K562 (cell line): ENCODE measurements around the gene IL17D. TPM values are rescaled to one million over a fixed set of nuclear protein-coding genes. Genes with fewer than 3 reads are reported as not detected.

Source experiments
- CHD4 ChIP-seq: fragments of 200-600 bp; sonication (generic); IDR thresholded peaks from 3 replicates; pipeline ENCODE4 v1.6.1; 2012; ENCODE audit warnings: low read depth, mild to moderate bottlenecking, mixed read lengths, low read length, inconsistent platforms; ENCODE audit not compliant: insufficient read depth, insufficient replicate concordance, poor library complexity, severe bottlenecking
- DNMT1 ChIP-seq: fragments of 450-650 bp; IDR thresholded peaks from 2 replicates; pipeline ENCODE4 v1.6.1; 2016; ENCODE audit warnings: antibody characterized with exemption, mild to moderate bottlenecking
- L3MBTL2 ChIP-seq: fragments of 450-650 bp; IDR thresholded peaks from 2 replicates; pipeline ENCODE4 v1.6.1; 2016; ENCODE audit warnings: mild to moderate bottlenecking, moderate library complexity
- MAFG ChIP-seq: fragments of 450-650 bp; conservative IDR thresholded peaks from 2 replicates; pipeline ENCODE4 v1.6.1; 2016; ENCODE audit warnings: missing genetic modification characterization, missing compliant biosample characterization
- PHF20 ChIP-seq: fragments of 450-650 bp; IDR thresholded peaks from 2 replicates; pipeline ENCODE4 v1.6.1; 2018; ENCODE audit not compliant: partially characterized antibody
- POLR2AphosphoS2 ChIP-seq: IDR thresholded peaks from 2 replicates; pipeline ENCODE4 v1.6.1; 2012; ENCODE audit warnings: low read length, improper control_type of control experiment
- ZNF175 ChIP-seq: fragments of 200-800 bp; sonication (Bioruptor generic); IDR thresholded peaks from 2 replicates; pipeline ENCODE4 v1.6.1; 2016; ENCODE audit warnings: low read depth, mild to moderate bottlenecking, missing genetic modification characterization, missing compliant biosample characterization
- ZNF282 ChIP-seq: sonication (generic); formaldehyde crosslinking; IDR thresholded peaks from 2 replicates; pipeline ENCODE4 v1.8.1; 2023; ENCODE audit warnings: missing genetic modification reagents
- ZNF583 ChIP-seq: fragments of 250-450 bp; sonication (Bioruptor Pico); IDR thresholded peaks from 2 replicates; pipeline ENCODE4 v1.4.0; 2020
- polyA plus RNA-seq, 8 experiments: library from polyadenylated mRNA; depleted of rRNA in 4 of 8; stranded (reverse) in 5 of 8; unstranded in 3 of 8; fragments of >200 nt; fragmentation: Nextera tagmentation in 2 of 8; fragmentation: Illumina TruSeq in 1 of 8; extraction: Ambion mirVana in 2 of 8; extraction: Trizol in 1 of 8; gene quantifications; 2 replicates each; pipeline versions ENCODE4 v1.2.1 to v1.2.3, GENCODE V29; 2011 to 2014; ENCODE audit warnings: inconsistent platforms in 1 of 8, missing spikeins in 1 of 8
- total RNA-seq, 7 experiments: library from RNA; depleted of rRNA in 6 of 7; stranded (reverse); fragments of >200 nt in 6 of 7; fragmentation: Illumina TruSeq in 2 of 7; extraction: Trizol in 2 of 7; gene quantifications; 2 replicates each; pipeline versions ENCODE4 v1.2.1 to v1.2.3, GENCODE V29; 2011 to 2021; ENCODE audit warnings: low replicate concordance in 1 of 7
- TF ChIP-seq, protein P1 (sequence below): fragments of 450-650 bp; IDR thresholded peaks from 2 replicates; pipeline ENCODE4 v1.6.1; 2016; ENCODE audit warnings: mild to moderate bottlenecking
- TF ChIP-seq, protein P2 (sequence below): fragments of 450-650 bp; IDR thresholded peaks from 2 replicates; pipeline ENCODE4 v1.6.1; 2016; ENCODE audit warnings: borderline replicate concordance
- TF ChIP-seq, protein P3 (sequence below): IDR thresholded peaks from 2 replicates; pipeline ENCODE4 v1.6.1; 2011; ENCODE audit not compliant: insufficient read length; ENCODE audit errors: extremely low read depth
- TF ChIP-seq, protein P4 (sequence below), 2 experiments: fragments of 450-650 bp in 1 of 2; sonication (generic) in 1 of 2; formaldehyde crosslinking in 1 of 2; IDR thresholded peaks; 2 replicates each; pipeline versions ENCODE4 v1.7.1 to v1.9.0; 2016 to 2022; ENCODE audit warnings: inconsistent platforms in 1 of 2, mild to moderate bottlenecking in 1 of 2, missing genetic modification reagents in 1 of 2

The IL17D gene
- total and polyA plus RNA-seq, 9 of the 15 experiments (the other 6 are each of a cell fraction or from before 2014, with no cell fraction given), result 0.04 to 0.55 (median 0.13) TPM; not detected in 4

- TF ChIP-seq, protein P1, sequence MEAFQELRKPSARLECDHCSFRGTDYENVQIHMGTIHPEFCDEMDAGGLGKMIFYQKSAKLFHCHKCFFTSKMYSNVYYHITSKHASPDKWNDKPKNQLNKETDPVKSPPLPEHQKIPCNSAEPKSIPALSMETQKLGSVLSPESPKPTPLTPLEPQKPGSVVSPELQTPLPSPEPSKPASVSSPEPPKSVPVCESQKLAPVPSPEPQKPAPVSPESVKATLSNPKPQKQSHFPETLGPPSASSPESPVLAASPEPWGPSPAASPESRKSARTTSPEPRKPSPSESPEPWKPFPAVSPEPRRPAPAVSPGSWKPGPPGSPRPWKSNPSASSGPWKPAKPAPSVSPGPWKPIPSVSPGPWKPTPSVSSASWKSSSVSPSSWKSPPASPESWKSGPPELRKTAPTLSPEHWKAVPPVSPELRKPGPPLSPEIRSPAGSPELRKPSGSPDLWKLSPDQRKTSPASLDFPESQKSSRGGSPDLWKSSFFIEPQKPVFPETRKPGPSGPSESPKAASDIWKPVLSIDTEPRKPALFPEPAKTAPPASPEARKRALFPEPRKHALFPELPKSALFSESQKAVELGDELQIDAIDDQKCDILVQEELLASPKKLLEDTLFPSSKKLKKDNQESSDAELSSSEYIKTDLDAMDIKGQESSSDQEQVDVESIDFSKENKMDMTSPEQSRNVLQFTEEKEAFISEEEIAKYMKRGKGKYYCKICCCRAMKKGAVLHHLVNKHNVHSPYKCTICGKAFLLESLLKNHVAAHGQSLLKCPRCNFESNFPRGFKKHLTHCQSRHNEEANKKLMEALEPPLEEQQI, result no peak
- peak; percentile 13; the same call in 1 of the 2 replicates for TF ChIP-seq L3MBTL2
- TF ChIP-seq, protein P2, sequence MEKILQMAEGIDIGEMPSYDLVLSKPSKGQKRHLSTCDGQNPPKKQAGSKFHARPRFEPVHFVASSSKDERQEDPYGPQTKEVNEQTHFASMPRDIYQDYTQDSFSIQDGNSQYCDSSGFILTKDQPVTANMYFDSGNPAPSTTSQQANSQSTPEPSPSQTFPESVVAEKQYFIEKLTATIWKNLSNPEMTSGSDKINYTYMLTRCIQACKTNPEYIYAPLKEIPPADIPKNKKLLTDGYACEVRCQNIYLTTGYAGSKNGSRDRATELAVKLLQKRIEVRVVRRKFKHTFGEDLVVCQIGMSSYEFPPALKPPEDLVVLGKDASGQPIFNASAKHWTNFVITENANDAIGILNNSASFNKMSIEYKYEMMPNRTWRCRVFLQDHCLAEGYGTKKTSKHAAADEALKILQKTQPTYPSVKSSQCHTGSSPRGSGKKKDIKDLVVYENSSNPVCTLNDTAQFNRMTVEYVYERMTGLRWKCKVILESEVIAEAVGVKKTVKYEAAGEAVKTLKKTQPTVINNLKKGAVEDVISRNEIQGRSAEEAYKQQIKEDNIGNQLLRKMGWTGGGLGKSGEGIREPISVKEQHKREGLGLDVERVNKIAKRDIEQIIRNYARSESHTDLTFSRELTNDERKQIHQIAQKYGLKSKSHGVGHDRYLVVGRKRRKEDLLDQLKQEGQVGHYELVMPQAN, result no peak
- no peak for TF ChIP-seq MAFG (tag)
- TF ChIP-seq DNMT1, result no peak
- no peak for TF ChIP-seq ZNF282 (CRISPR knock-in tag)
- no peak for TF ChIP-seq ZNF583 (CRISPR knock-in tag)
- no peak for TF ChIP-seq POLR2AphosphoS2
- TF ChIP-seq, protein P3, sequence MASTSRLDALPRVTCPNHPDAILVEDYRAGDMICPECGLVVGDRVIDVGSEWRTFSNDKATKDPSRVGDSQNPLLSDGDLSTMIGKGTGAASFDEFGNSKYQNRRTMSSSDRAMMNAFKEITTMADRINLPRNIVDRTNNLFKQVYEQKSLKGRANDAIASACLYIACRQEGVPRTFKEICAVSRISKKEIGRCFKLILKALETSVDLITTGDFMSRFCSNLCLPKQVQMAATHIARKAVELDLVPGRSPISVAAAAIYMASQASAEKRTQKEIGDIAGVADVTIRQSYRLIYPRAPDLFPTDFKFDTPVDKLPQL, result no peak
- TF ChIP-seq CHD4, result no peak
- TF ChIP-seq ZNF175 (CRISPR knock-in tag), result no peak
- TF ChIP-seq, protein P4, sequence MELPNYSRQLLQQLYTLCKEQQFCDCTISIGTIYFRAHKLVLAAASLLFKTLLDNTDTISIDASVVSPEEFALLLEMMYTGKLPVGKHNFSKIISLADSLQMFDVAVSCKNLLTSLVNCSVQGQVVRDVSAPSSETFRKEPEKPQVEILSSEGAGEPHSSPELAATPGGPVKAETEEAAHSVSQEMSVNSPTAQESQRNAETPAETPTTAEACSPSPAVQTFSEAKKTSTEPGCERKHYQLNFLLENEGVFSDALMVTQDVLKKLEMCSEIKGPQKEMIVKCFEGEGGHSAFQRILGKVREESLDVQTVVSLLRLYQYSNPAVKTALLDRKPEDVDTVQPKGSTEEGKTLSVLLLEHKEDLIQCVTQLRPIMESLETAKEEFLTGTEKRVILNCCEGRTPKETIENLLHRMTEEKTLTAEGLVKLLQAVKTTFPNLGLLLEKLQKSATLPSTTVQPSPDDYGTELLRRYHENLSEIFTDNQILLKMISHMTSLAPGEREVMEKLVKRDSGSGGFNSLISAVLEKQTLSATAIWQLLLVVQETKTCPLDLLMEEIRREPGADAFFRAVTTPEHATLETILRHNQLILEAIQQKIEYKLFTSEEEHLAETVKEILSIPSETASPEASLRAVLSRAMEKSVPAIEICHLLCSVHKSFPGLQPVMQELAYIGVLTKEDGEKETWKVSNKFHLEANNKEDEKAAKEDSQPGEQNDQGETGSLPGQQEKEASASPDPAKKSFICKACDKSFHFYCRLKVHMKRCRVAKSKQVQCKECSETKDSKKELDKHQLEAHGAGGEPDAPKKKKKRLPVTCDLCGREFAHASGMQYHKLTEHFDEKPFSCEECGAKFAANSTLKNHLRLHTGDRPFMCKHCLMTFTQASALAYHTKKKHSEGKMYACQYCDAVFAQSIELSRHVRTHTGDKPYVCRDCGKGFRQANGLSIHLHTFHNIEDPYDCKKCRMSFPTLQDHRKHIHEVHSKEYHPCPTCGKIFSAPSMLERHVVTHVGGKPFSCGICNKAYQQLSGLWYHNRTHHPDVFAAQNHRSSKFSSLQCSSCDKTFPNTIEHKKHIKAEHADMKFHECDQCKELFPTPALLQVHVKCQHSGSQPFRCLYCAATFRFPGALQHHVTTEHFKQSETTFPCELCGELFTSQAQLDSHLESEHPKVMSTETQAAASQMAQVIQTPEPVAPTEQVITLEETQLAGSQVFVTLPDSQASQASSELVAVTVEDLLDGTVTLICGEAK (IDR thresholded peaks at IDR 0.05), result no peak
- TF ChIP-seq, protein P4 (CRISPR knock-in tag; IDR thresholded peaks at IDR 0.05), result no peak
- no peak for TF ChIP-seq PHF20
Measured at GRCh38 chr13:20703780-20704458, 420 bp downstream of the IL17D start (continued).
